Neural cell (in vitro differentiated cells): ENCODE measurements around the gene UGT3A2.

Experiments used
- CTCF ChIP-seq: fragments of 450-650 bp; IDR thresholded peaks from 2 replicates; pipeline ENCODE4 v1.5.1; 2014; ENCODE audit warnings: antibody characterized with exemption, mild to moderate bottlenecking, moderate library complexity; ENCODE audit not compliant: poor library complexity, severe bottlenecking
- EP300 ChIP-seq: fragments of 450-650 bp; conservative IDR thresholded peaks from 2 replicates; pipeline ENCODE4 v1.6.1; 2014; ENCODE audit warnings: antibody characterized with exemption, mild to moderate bottlenecking, moderate library complexity; ENCODE audit not compliant: poor library complexity, severe bottlenecking
- EZH2 ChIP-seq: fragments of 200-600, 300-800 bp; shearing (Covaris generic), sonication (generic); IDR thresholded peaks from 2 replicates; pipeline ENCODE4 v1.6.1; 2014; ENCODE audit warnings: antibody characterized with exemption, low read length, borderline replicate concordance, mild to moderate bottlenecking; ENCODE audit not compliant: insufficient read depth, poor library complexity, severe bottlenecking
- POLR2AphosphoS5 ChIP-seq: IDR thresholded peaks from 2 replicates; pipeline ENCODE4 v1.6.1; 2012
- RAD21 ChIP-seq: fragments of 450-650 bp; conservative IDR thresholded peaks from 2 replicates; pipeline ENCODE4 v1.6.1; 2014; ENCODE audit warnings: antibody characterized with exemption, mild to moderate bottlenecking, moderate library complexity
- REST ChIP-seq: IDR thresholded peaks from 2 replicates; pipeline ENCODE4 v1.6.1; 2012; ENCODE audit warnings: borderline replicate concordance
- SMC3 ChIP-seq: fragments of 450-650 bp; conservative IDR thresholded peaks from 2 replicates; pipeline ENCODE4 v1.6.1; 2014; ENCODE audit warnings: antibody characterized with exemption, mild to moderate bottlenecking, moderate library complexity; ENCODE audit not compliant: poor library complexity
- TAF1 ChIP-seq: IDR thresholded peaks from 2 replicates; pipeline ENCODE4 v1.6.1; 2012; ENCODE audit warnings: low read depth

- TF ChIP-seq POLR2AphosphoS5 (no peak), CTCF (no peak), SMC3 (no peak), EZH2 (no peak), RAD21 (no peak), EP300 (no peak), TAF1 (no peak), REST (no peak)
Observed at GRCh38 chr5:36027711-36028110, 39.0 kb downstream of the UGT3A2 start.
